PC-9 (cell line): Measurements from ENCODE around the gene SRP68.

ENCODE experiments used
- CTCF ChIP-seq: fragments of 200-600 bp; sonication (generic); conservative IDR thresholded peaks from 2 replicates; pipeline ENCODE4 v1.6.1; 2017; ENCODE audit warnings: mixed run types, antibody characterized with exemption, mild to moderate bottlenecking, moderate library complexity
- EZH2 ChIP-seq: fragments of 200-600 bp; sonication (generic); IDR thresholded peaks from 2 replicates; pipeline ENCODE4 v1.8.0; 2017; ENCODE audit warnings: antibody characterized with exemption, low read depth

- TF ChIP-seq CTCF (no peak), EZH2 (no peak)
Measured at GRCh38 chr17:76088868-76089576, 16.7 kb upstream of the SRP68 start.
